ENCODE results near the gene OFD1.

Gene OFD1

GRCh38 chrX:13816643-13817627 lies 82.4 kb downstream of the OFD1 start, which contains the start of gene GPM6B:
TSS of gene GPM6B (minus strand) at chrX:13817093. CDS start at chrX:13816904, 189 bp downstream.
- no peaks in the 10 kb centered on the region for H3K27me3 ChIP-seq (ENCODE audit: insufficient read depth, low read length, poor library complexity)
- ATAC-seq (ENCODE audit: insufficient read depth, low read depth) (no peak), DNase-seq (no peak)
- no peak within 1 kb of the TSS for H3K4me2 ChIP-seq (ENCODE audit: insufficient read depth, low read length)
- TF ChIP-seq CTCF (IDR thresholded peaks at IDR 0.05; ENCODE audit: borderline replicate concordance, extremely low read depth, low read length, poor library complexity, severe bottlenecking), result no peak
- no peak for TF ChIP-seq EZH2 (IDR thresholded peaks at IDR 0.05; ENCODE audit: borderline replicate concordance, low read depth, low read length, severe bottlenecking)
- no peak within 1 kb of the TSS for H3K4me3 ChIP-seq (ENCODE audit: low read depth in 1 of 2, low read length in 2 of 2)
- H3K27ac ChIP-seq (ENCODE audit: low read length), result no peak within 1 kb of the TSS
- H3K4me1 ChIP-seq (ENCODE audit: insufficient read depth, low read length), result no peaks in the 10 kb centered on the region
- no peaks in the 10 kb centered on the region for H3K79me2 ChIP-seq (ENCODE audit: insufficient read depth, low read length)
- no peak within 1 kb of the TSS for H3K9ac ChIP-seq (ENCODE audit: low read depth, low read length)
- H2AFZ ChIP-seq (ENCODE audit: low read depth, low read length), result no peak within 1 kb of the TSS
- H4K20me1 ChIP-seq (ENCODE audit: insufficient read depth, low read length), result no peaks in the 10 kb centered on the region
- H3K9me3 ChIP-seq (ENCODE audit: insufficient read depth, low read length, severe bottlenecking), result no peaks in the 10 kb centered on the region
- no peaks in the 10 kb centered on the region for H3K36me3 ChIP-seq (ENCODE audit: insufficient read depth, low read length)

Measured in DND-41 (cell line).